HG02610 (cell line): Measurements from ENCODE around the gene PLEKHG5.
"Not testable (repeated sequence)": the region's sequence is repeated elsewhere in the genome, so short reads cannot be mapped to it uniquely, and the experiment has no call there.

ENCODE experiments used
- ATAC-seq: cut with Tn5 transposase; IDR thresholded peaks from one replicate; pipeline ENCODE4 v1.9.1; 2021; ENCODE audit warnings: mild to moderate bottlenecking, moderate library complexity; ENCODE audit not compliant: unreplicated experiment

Gene PLEKHG5

DNA sequence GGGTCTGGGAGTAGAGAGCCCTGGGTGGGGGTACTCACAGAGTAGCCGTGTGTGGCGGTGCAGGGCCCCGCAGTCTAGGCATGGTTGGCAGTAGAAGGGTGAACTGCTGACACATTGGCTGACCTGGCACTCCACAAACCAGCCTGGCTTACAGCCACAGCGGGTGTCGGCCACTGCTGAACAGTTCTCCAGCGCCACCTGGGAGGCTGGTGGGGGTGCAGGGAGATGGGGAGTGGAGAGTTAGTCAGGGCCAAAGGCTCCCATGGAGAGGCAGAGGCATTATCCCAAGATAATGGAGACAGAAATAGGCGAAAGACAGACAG, 27.0 kb downstream of the PLEKHG5 start:
- ATAC-seq: no peak

DNA sequence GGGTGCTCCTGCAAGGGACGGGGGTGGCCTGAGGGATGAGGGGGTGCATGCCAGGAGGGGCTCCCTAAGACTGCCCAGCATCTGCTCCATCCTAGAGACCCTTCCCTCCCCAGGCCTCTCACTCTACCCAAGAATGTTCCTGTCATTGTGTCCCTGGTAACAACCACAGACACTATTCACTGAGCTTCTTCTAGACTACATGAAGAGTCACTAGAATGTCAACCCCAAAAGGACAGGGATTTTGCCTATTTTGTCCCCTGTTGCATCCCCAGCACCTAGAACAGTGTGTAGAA, 28.4 kb downstream of the PLEKHG5 start:
- ATAC-seq: no peak

DNA sequence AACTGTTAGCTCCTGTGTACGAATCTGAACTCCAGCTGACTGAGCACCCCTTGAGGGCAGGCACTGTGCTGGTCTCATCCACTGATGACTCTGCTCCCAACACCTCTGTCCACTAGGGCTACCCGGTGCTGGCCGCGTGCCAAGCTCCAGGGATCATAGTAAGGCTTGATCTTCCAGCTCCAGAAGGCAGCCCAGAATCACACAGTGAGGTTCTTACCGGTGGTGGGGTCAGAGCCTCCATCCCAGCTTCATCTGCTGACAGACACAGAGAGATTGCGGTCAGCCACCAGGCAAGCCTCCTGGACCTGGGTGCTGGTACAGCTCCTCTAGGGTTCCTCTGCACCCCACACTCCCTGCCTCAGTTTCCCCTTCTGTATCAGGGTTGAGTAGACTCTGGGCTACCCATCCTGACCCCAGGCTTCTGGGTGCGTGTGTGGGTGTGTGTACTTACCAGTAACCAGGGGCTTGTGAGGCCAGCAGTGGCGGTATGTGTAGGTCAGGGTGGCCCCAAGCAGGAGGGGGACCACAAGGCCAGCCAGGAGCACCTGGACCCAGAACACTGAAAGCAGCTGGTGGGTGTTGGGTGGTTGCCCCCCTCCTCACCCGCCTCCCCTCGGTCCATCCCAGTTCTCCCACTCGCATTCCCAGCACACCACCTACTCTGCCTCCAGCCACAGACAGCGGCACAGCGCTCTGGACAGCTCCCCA, 28.9 kb downstream of the PLEKHG5 start:
- ATAC-seq: no peak

DNA sequence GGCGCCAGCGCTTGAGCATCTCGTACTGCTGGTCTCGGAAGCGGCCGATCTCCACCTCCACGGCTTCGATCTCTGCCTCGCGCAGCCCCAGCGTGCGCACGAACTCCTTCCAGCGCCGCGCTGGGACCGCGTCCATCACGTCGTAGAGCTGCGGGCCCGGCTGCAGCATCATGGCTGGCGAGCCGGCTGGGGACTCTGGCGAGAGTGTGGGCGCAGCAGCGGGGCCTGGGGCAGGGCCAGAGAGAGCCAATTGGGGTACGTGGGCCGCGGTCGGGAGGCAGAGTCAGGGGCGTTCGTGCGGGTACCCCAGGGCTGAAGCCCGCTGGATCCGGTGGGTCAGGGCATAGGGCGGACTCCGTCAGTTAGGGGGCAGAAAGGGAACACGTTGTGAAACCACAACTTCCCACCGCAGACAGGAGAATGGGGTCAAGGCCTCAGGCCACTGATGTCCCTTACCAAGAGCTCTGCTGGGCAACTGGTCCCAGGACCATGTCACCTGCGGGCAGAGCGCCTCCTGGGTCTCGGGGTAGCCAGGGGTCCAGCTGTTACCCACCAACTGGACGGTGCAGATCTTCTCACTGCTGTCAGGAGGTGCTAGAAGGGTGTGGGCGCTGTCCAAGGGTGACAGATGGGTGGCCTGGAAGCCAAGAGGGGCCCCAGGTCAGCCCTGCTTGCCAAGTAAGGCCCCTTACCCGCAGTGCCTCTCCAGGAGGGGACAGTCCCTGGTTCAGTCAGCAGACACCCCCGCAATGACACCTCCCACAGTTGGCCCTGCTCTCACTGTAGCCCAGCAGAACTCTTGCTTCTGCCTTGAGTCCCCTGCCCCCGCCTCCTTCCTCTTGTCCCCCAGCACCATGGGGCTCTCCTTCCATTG, 29.7 kb downstream of the PLEKHG5 start:
- ATAC-seq: no peak

DNA sequence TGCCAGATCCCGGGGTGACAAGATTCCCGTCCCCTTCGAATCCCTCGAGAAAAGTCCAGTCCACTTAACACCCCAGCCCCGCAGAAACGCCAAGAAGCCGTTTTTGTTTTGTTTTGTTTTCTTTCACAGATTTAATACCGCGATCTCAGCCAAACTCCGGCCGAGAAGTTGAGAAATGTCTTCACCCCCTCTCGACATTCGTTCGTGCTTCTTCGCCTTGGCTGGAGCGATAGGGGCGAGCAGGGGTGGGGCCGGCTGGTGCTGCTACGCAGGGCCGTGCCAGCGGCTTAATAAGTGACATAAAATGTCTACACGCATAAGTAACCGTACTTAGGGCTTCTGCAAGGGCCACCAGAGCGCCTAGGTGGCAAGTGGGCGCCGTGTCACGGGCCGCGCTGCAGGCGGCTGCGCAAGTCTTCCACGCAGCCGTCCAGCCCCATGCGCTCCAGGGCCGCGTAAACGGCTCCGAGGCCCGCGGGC, 30.4 kb downstream of the PLEKHG5 start:
- no peak for ATAC-seq

DNA sequence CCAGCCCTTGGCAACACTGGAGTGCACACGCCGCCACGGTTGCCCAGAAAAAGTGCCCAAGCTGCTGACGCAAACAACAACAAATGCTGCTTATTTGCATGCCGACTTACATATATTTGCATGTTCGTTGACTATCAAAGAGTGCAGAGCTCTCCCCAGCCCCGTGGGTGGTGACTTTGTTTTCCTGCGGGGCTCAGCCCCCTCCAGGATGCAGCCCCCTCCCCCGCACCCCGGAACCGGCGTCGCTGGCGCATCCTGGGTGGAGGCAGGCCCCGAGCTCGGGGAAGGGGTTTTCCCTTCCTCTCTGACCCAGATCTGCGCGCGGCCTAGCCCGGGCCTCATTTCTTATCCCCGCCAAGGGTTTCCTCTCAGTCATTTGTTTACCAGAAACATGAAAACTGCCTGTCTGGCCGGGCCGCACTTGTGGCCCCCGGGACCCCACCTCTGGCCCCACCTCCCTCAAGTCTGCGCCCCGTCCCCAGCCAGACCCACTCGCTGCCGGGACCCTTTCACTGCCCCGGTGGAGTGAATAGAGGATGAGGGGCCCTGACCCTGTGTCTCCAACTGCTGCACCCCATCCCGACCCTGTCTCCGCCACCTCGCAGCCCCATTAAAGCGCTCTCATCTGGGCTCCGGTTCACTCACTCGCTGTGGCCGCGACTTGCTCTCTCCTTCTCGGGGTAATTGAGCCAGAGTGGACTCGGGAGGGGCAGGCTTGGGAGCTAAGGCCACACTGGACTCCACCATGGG, 31.0 kb downstream of the PLEKHG5 start:
- ATAC-seq: no peak

DNA sequence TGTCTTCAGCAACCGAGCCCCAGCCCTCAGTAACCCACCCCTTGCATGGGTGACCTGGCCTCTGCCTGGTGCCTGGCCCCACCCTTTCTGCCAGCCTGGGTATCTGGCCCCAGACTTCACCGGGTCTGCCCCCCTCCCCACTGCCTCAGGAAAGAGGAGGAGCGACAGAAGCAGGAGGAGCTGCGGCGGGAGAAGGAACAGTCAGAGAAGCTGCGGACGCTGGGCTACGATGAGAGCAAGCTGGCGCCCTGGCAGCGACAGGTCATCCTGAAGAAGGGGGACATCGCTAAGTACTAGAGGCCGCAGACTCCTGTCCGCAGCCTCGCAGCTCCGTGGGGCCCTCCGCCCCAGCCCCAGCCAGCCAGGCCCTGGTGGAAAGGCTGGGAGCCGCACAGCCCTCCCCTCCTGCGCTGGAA, 31.6 kb downstream of the PLEKHG5 start:
- ATAC-seq: no peak

DNA sequence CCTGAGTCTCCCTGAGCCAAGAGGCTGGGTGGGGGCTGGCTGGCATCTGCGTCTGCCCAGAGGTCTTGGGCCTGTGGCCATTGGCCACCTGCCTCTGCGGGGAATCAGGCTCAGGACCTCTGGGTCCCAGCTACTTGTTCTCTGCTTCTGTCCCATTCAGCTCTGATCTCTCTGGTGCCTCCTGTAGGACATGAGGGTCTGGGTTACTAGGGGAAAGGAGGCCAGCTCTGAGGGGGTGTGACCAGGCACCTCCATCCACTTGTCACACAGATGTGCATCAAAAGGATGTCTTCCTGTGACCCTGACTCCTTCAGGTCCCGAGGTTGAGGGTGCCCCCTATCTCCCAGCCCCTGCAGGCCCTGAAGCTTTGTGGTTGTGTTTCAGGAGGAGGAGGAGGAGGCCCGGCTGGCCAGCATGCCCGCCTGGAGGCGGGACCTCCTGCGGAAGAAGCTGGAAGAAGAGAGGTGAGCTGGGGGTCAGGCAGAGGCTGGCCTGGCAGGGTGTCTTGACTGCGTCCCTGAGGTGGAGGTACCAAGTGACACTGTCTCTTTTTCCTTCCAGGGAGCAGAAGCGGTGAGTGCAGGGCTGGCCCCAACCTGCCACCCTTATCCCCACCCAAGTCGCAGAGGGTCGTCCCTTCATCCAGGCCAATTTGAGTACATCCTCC, 34.5 kb downstream of the PLEKHG5 start:
- no peak for ATAC-seq

DNA sequence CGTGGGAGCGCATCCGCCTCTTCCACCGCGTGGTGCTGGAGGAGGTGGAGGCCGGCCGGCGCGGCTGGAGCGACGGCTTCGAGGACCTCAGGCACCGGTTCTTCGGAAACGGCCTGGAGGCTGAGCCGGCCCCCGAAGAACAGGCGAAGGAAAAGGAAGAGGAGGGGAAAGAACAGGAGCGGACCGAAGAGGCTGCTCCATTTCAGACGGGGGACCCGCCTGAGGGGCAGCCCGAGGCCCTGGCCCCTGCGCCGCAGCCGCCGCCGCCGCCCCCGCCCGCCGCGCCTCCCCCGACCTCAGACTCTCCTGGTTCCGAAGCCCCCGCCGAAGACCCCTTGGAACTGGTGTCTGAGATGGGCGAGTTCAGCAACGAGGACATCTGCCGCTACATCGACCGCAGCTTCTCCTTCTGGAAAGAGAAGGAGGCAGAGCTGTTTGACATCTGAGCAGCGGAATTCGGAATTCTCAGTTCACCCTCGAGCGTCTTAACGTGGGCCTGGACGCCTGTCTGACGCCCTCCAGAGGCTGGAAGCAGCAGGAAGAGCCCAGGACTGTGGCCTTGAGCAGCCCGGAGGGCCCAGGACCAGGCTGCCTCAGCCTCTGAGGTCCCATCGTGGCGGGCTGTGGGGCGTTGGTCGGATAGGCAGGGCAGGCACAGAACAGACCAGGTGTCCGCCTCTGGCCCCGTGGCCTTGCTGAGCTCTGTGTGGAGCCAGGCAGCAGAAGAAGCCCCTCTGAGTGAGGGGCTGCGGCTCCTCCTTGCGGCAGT, 35.5 kb downstream of the PLEKHG5 start:
- ATAC-seq: not testable (repeated sequence)

DNA sequence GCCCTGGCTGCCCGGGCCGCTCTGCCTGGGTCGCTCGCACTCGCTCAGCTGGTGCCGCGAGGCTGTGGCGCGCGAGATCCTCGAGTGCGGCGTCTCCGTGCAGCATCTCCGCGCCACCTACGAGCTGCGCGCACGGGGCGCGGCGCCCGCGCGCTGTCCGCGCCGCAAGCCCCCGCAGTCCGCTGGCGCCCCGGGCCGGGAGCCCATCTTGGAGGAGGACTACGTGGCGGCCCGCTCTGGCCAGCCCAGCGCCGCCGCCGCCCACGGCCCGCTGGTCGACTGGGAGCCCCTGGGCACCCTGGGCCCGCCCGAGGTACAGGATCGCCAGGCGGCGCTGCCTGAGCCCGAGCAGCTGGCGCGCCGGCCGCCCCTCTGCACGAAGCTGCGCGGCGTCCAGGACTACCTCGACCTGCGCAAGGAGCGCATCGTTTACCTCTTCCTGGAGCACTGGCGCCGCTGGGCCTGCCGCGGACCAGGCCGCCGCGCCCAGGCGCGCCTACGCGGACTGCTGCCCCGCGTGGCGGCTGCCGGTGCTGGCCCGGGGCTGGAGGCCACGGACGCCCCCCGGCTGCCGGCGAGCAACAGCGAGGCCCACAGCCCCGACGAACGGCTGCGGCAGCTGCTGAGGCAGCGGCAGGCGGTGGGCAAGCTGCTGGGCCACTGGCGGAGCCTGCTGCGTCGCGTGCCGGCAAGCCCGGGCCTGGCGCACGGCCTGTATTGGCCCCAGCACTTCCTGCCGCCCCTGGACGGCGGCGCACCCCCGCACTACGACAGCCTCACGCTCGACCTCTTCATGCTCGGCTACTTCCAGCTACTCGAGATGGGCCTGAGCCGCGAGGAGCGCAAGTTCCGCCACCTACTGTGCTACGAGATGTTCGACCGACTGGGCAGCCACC, 36.4 kb downstream of the PLEKHG5 start:
- no peak for ATAC-seq

DNA sequence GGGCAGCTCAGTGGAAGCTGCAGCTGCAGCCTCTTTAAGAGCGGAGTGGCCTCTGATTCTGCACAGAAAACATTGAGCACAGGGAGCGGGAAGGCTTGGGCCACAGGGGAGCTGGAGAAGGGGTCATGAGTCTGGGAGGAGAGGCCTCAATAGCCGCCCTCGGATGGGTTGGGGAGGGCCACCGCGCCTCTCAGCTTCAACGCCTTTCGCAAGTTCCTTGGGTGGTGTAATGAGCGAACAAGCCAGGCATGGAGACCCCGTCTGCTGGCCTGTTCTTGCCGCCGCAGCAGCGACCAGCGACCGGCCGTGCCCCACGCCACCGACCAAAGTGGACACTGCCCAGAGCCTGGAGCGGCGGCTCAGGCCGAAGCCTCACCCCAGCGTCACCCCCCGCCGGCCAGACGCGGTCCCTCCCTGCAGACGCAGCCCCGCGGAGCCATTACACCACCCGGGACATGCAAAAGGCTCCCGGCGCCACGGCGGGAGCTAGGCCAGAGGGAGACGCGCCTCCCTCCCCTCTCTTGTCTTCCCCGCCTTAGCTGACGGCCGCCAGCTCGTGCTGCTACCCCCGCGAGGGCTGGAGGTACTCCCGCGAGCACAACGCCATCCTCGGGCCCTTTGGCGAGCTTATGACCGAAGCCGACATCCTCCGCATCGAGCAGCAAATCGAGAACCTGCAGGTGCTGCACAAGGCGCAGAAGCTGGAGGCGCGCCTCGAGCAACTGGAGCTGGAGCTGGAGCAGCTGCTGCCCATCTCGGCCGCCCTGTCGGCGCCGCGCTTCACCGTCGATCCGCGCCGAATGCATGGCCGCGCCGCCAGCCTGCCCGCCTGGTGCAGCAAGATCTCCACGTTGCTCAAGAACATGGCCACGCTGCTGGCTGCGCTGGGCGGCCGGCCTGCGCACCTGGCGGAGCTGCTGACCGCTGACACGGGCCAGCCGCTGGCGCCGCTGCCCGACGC, 37.3 kb downstream of the PLEKHG5 start:
- not testable (repeated sequence) for ATAC-seq

DNA sequence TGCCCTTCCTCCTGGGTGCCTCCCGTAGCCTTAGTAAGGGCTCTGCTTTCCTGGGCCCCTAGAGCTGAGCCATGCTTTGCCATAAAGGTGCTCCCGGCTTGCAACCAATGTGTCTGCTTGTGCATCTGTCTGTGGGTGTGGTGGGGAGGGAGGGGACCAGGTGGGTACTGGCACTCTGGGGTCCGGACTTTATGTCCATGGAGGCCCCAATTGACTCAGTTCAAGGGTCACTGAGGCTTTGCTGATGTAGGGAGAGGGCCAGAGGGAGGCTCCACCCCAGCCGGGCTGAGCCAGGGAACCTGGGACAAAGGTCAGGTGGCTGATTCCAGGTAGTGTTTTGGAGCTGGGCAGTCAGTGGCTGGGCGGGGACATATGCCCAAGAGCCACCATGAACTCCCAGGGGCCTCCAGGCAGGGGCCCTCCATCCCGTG, 40.5 kb downstream of the PLEKHG5 start:
- ATAC-seq: no peak

DNA sequence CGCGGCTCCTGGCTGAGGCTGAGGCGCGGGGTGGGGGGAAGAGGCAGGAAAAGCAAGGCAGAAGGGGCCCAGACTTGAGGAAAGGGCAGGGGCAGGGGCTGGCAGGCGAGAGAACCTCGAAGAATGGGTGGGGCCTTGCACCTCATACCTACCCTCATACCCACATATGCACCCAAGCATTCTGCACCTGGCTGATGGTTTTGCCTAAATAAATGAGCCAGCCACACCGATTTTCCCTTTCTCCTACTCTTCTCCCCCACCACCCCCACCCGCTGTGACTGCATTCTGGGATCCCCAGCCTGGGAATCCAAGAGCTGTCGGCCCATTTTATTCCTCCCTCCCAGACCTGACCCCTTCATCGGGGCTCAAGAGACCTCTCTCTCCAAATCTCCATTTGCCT, 41.0 kb downstream of the PLEKHG5 start:
- not testable (repeated sequence) for ATAC-seq

DNA sequence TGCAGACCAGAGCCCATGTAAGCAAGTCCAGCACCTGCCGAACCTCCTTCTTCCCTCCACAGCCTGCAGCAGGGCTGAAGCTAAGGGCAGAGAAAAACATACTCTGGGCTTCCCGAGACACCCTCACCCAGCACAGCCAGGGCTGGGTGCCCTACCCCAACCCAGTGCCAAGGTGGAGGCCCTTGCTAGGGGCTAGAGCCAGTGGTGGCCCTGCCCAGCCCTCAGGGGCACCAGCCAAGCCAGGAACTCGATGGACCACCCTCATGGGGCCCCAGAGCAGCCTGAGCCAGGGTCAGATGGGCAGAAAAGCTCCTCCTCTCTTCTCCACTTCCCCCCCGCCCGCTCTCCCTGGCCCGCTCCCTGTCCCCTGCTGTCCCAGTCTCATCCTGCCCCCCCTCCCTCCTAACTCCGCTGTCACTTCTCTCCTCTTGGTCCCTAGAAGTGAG, 41.4 kb downstream of the PLEKHG5 start:
- no peak for ATAC-seq

DNA sequence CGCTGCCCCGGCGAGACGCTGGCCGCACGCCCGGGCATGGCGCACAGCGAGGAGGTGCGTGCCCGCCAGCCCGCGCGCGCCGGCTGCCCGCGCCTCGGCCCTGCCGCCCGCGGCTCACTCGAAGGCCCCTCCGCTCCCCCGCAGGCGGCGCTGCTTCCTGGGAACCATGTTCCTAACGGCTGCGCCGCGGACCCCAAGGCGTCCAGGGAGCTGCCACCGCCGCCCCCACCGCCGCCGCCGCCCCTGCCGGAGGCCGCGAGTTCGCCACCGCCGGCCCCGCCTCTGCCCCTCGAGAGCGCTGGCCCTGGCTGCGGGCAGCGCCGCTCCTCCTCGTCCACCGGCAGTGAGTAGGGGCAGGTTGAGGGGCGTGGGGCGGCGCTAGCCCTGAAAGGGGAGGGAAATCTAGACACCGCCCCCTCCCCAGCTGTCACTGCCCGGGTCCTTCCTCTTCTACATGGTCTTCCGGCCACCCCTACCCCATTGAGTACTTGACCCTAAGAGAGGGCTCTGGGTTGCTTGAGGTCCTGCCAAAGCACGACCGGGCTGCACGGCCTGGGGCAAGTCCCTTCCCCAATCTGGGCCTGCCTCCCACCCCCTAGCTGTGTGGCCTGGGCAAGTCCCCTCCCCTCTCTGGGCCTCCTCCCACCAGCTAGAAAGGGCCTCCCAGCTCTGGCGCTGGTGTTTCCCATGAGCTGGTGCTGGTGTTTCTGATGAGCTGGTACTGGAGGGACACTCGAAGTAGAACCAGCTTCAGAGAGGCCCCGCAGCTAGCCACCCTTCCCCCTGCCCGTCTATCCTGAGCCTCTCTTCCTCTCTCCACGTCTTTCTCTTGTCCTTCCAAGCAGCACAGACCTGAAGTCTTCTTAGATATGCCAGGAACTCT, 42.5 kb downstream of the PLEKHG5 start:
- no peak for ATAC-seq

DNA sequence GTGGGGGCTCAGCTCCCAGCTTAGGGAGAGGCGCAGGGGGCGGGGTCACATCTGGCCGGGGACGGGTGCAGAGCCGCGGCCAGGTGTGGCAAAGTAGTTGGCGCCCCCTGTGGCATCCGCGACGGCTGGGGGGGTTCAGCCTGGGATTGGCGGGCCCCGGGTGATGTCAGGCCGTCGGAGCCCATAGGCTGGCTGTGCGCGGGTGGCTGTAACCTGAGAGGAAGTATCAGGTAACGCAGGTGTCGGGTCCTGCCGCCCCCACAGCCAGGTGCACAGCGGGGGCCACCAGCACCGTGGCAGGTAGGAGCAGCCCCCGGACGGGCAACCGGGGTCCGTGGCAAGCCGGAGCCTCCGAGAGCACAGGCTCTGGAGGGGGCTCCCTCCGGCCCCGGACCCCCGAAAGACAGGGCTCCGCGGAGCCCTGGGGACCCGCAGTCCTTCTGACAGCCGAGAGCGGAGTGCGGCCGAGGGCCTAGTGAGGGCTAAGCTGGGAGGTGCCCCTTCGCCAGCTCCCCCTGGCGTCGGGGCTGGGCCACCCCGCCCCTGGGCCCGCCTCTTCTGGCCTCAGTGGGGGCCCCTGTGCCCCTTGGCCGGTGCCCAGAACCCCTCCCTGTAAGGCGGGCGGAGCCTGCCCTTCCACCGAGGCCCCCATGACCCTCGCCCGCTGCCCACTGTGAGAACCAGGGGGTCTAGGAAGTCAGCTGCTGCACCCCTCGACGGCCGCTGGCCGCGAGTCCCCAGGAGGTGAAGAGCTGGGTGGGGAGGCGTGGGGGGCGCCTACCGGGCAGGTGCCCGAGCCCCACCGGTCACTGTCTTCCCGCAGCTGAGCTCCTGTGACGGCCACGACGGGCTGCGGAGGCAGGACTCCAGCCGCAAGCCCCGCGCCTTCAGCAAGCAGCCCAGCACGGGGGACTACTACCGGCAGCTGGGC, 43.4 kb downstream of the PLEKHG5 start:
- ATAC-seq: no peak
